PC-3 (cell line): ENCODE data around the gene CCAR1. TPM values are rescaled to one million over a fixed set of nuclear protein-coding genes. Genes with fewer than 3 reads are reported as not detected.
"Not testable (repeated sequence)": the region's sequence is repeated elsewhere in the genome, so short reads cannot be mapped to it uniquely, and the experiment has no call there.

Experiments used
- ATAC-seq: fragments of 200-7000 bp; cut with Tn5 transposase; 2 replicates; pipeline ENCODE4 v1.9.1; 2020; ENCODE audit warnings: mild to moderate bottlenecking, moderate library complexity
- BruUV-seq: library from RNA; stranded (reverse); fragments of 400-500 nt; replicated peaks from 2 replicates; lab custom pipeline; 2021; lab: Mats Ljungman, UMichigan
- CTCF ChIA-PET: fragments of 300-600 bp; sonication (Branson Sonifier 250); formaldehyde crosslinking; loops from one replicate; lab custom pipeline; 2022; ENCODE audit warnings: antibody characterized with exemption; lab: Charles Lee
- POLR2A ChIA-PET: fragments of 300-600 bp; sonication (Branson Sonifier 250); formaldehyde crosslinking; loops from one replicate; lab custom pipeline; 2022; ENCODE audit warnings: antibody characterized with exemption; ENCODE audit not compliant: unreplicated experiment; lab: Charles Lee
- DNase-seq: peaks from one replicate; pipeline ENCODE4 v3.0.0-alpha.2; 2015
- H2AFZ ChIP-seq: fragments of 300-600 bp; sonication (generic); 2 replicates; pipeline ENCODE4 v1.6.0; 2016; ENCODE audit warnings: antibody characterized with exemption, low read length
- H3F3A ChIP-seq: fragments of 300-600 bp; sonication (generic); one replicate; pipeline ENCODE4 v1.6.0; 2017; ENCODE audit warnings: antibody characterized with exemption, low read length, control low read depth, mild to moderate bottlenecking; ENCODE audit not compliant: unreplicated experiment
- H3K27ac ChIP-seq: fragments of 300-600 bp; sonication (generic); 2 replicates; pipeline ENCODE4 v1.5.1; 2016; ENCODE audit warnings: mild to moderate bottlenecking, low read length
- H3K27me3 ChIP-seq: fragments of 300-600 bp; sonication (generic); 2 replicates; pipeline ENCODE4 v1.6.1; 2016; ENCODE audit warnings: low read length, mixed read lengths
- H3K36me3 ChIP-seq: fragments of 300-600 bp; sonication (generic); 2 replicates; pipeline ENCODE4 v1.6.1; 2016; ENCODE audit warnings: low read depth, mixed run types, low read length, mixed read lengths
- H3K4me1 ChIP-seq: fragments of 300-600 bp; sonication (generic); 2 replicates; pipeline ENCODE4 v1.5.1; 2016; ENCODE audit warnings: low read length; ENCODE audit not compliant: insufficient read depth
- H3K4me2 ChIP-seq: fragments of 300-600 bp; sonication (generic); 2 replicates; pipeline ENCODE4 v1.6.0; 2016; ENCODE audit warnings: low read length
- H3K4me3 ChIP-seq: fragments of 300-600 bp; sonication (generic); 2 replicates; pipeline ENCODE4 v1.5.1; 2016; ENCODE audit warnings: mild to moderate bottlenecking, low read length, mixed read lengths
- H3K79me2 ChIP-seq: fragments of 300-600 bp; sonication (generic); 2 replicates; pipeline ENCODE4 v1.6.1; 2017; ENCODE audit warnings: low read length, mixed read lengths
- H3K9ac ChIP-seq: fragments of 300-600 bp; sonication (generic); 2 replicates; pipeline ENCODE4 v1.6.0; 2016; ENCODE audit warnings: mild to moderate bottlenecking, low read length
- H3K9me2 ChIP-seq: fragments of 300-600 bp; sonication (generic); replicated peaks from 2 replicates; pipeline ENCODE4 v1.6.1; 2016; ENCODE audit warnings: mixed run types, low read length, mixed read lengths
- H3K9me3 ChIP-seq: fragments of 300-600 bp; sonication (generic); 2 replicates; pipeline ENCODE4 v1.6.1; 2016; ENCODE audit warnings: low read length, mixed read lengths
- H4K20me1 ChIP-seq: fragments of 300-600 bp; sonication (generic); 2 replicates; pipeline ENCODE4 v1.6.1; 2016; ENCODE audit warnings: low read length, mixed read lengths
- CTCF ChIP-seq: fragments of 300-600 bp; sonication (generic); conservative IDR thresholded peaks from 2 replicates; pipeline ENCODE4 v1.5.1; 2017; ENCODE audit warnings: antibody characterized with exemption, low read depth, mild to moderate bottlenecking, low read length
- EZH2 ChIP-seq: fragments of 300-600 bp; sonication (generic); IDR thresholded peaks from one replicate; pipeline ENCODE4 v1.6.1; 2017; ENCODE audit warnings: antibody characterized with exemption, mild to moderate bottlenecking, low read length; ENCODE audit not compliant: unreplicated experiment
- EZH2phosphoT487 ChIP-seq: fragments of 300-600 bp; sonication (generic); IDR thresholded peaks from 2 replicates; pipeline ENCODE4 v1.6.1; 2018; ENCODE audit warnings: mild to moderate bottlenecking, antibody characterized with exemption, low read length, borderline replicate concordance
- intact Hi-C: fragments of 100-400 bp; cut with micrococcal nuclease; formaldehyde crosslinking; loops from 2 replicates; pipeline ENCODE4 v1.9.0; 2023
- total RNA-seq: library from RNA; depleted of rRNA; stranded (reverse); fragments of >200 nt; gene quantifications from 2 replicates; pipeline ENCODE4 v1.2.3, GENCODE V29; 2014

The CCAR1 gene
- total RNA-seq, 1 experiment from 2014 or later: 92.1 TPM

- BruUV-seq: no TSS peak
- ATAC-seq (no peak), DNase-seq (no peak)
- no peak for TF ChIP-seq EZH2
- no peak for TF ChIP-seq CTCF
- no peak for TF ChIP-seq EZH2phosphoT487
- Histone ChIP-seq H3K9me3 (no peaks in the 10 kb centered on the region), H3K4me2 (no peak overlapping the region), H3K4me3 (no peak overlapping the region), H2AFZ (no peak overlapping the region), H3K9ac (no peak overlapping the region), H3K27ac (no peak overlapping the region), H4K20me1 (peaks cover 3% of the 10 kb centered on the region; the same call in 1 of the 2 replicates), H3F3A (no peaks in the 10 kb centered on the region), H3K27me3 (no peaks in the 10 kb centered on the region), H3K36me3 (peaks cover 69% of the 10 kb centered on the region), H3K9me2 (no peaks in the 10 kb centered on the region), H3K79me2 (peaks cover 46% of the 10 kb centered on the region), H3K4me1 (no peaks in the 10 kb centered on the region)
- CTCF ChIA-PET: no interaction called here
- intact Hi-C loops: no loop called here
- POLR2A ChIA-PET: no interaction called here
Observed at GRCh38 chr10:68735119-68735518, 14.1 kb downstream of the CCAR1 start.

DNA sequence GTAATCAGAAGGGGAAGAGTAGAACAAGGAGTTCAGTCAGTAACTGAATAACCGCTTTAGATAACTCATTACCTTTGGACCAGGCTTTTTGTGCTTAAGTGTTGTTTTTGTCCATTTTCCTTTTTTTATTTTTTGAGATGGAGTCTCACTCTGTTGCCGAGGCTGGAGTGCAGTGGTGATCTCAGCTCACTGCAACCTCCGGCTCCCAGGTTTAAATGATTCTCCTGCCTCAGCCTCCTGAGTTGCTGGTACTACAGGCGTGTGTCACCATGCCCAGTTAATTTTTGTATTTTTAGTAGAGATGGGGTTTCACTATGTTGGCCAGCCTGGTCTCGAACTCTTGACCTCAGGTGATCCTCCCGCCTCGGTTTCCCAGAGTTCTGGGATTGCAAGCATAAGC is 14.7 kb downstream of the CCAR1 start:
- intact Hi-C loops, H4K20me1 ChIP-seq, H3K27ac ChIP-seq, H3K4me2 ChIP-seq, ATAC-seq, BruUV-seq, H3K27me3 ChIP-seq, H3F3A ChIP-seq, CTCF ChIA-PET, DNase-seq, POLR2A ChIA-PET, H2AFZ ChIP-seq, H3K9me3 ChIP-seq, H3K4me3 ChIP-seq, H3K4me1 ChIP-seq, H3K9ac ChIP-seq, H3K9me2 ChIP-seq: not testable (repeated sequence)
- Histone ChIP-seq H3K79me2 (peaks cover 43% of the 10 kb centered on the region), H3K36me3 (peaks cover 69% of the 10 kb centered on the region)

DNA sequence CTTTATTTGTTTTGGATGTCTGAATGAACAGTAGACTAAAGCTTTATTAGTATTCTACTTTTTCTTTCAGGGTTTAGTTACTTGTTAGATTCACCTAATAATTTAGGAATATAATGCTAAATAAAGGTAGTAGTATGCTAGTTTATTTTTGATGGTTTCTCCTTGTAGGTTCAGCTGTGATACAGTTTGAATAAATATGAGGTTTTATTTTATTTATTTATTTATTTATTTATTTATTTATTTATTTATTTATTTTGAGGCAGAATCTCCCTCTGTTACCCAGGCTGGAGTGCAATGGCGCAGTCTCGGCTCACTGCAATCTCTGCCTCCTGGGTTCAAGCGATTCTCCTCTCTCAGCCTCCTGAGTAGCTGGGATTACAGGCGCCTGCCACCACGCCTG is 19.6 kb downstream of the CCAR1 start:
- H3K36me3 ChIP-seq: peaks cover 68% of the 10 kb centered on the region
- H4K20me1 ChIP-seq: not testable (repeated sequence)

DNA sequence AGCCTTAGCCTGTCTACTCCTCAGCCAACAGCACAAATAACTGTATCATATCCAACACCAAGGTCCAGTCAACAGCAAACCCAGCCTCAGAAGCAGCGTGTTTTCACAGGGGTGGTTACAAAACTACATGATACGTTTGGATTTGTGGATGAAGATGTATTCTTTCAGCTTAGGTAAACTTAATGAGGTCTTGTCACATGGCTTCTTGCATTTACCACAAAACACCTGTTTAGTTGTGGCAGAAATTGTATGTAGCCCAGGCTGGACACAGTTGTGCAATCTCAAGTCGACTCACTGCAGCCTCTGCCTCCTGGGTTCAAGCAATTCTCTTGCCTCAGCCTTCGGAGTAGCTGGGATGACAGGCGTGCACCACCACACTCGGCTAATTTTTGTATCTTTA is 21.4 kb downstream of the CCAR1 start:
- H3K36me3 ChIP-seq: peaks cover 60% of the 10 kb centered on the region
- intact Hi-C loops: no loop called here
- ATAC-seq: no peak
- no peak overlapping the region for H3K4me2 ChIP-seq
- BruUV-seq: no TSS peak
- H4K20me1 ChIP-seq: no peaks in the 10 kb centered on the region
- ChIA-PET POLR2A (no interaction called here), CTCF (no interaction called here)
- H3K79me2 ChIP-seq: 0 out of 2 replicates have a peak, but pooled peaks cover 5% of the 10 kb centered on the region
- no peaks in the 10 kb centered on the region for H3K4me1 ChIP-seq
- H3K27ac ChIP-seq: no peak overlapping the region
- H3K9ac ChIP-seq: no peak overlapping the region
- no peaks in the 10 kb centered on the region for H3K9me3 ChIP-seq
- no peaks in the 10 kb centered on the region for H3K9me2 ChIP-seq
- TF ChIP-seq CTCF (no peak), EZH2 (no peak), EZH2phosphoT487 (no peak)
- H3K4me3 ChIP-seq: no peak overlapping the region
- H3K27me3 ChIP-seq: no peaks in the 10 kb centered on the region
- H3F3A ChIP-seq: no peaks in the 10 kb centered on the region
- no peak overlapping the region for H2AFZ ChIP-seq
- DNase-seq: no peak

More for the DNA sequence above, 19.6 kb downstream of the CCAR1 start:
- BruUV-seq, H3K27me3 ChIP-seq, H3F3A ChIP-seq, intact Hi-C loops, H3K79me2 ChIP-seq, H3K9me3 ChIP-seq, POLR2A ChIA-PET, H3K4me2 ChIP-seq, H3K9me2 ChIP-seq, H3K4me3 ChIP-seq, ATAC-seq, CTCF ChIA-PET, H3K27ac ChIP-seq, H2AFZ ChIP-seq, DNase-seq, H3K9ac ChIP-seq, H3K4me1 ChIP-seq: not testable (repeated sequence)
